ENCODE results near the gene TMEM95.

Gene TMEM95

GRCh38 chr17:7354262-7354843 is 603 bp upstream of the TMEM95 start:
- in situ Hi-C loops (cut with HindIII; ENCODE audit: low sequenced_read_pairs) = no loop called here
- TF ChIP-seq CTCF (IDR thresholded peaks at IDR 0.05; ENCODE audit: low read depth, low read length) = no peak
- DNase-seq (ENCODE audit: low read depth, low spot score) = peak; percentile 48
- H3K4me3 ChIP-seq (ENCODE audit: low read depth, low read length) = no peak overlapping the region

GRCh38 chr17:7355573-7355972 is 617 bp downstream of the TMEM95 start:
- in situ Hi-C loops (cut with HindIII; ENCODE audit: low sequenced_read_pairs) = no loop called here
- TF ChIP-seq CTCF (IDR thresholded peaks at IDR 0.05; ENCODE audit: low read depth, low read length) = no peak

GRCh38 chr17:7356072-7356549 is 1.2 kb downstream of the TMEM95 start:
- peak; percentile 89 for TF ChIP-seq CTCF (IDR thresholded peaks at IDR 0.05; ENCODE audit: low read depth, low read length)
- in situ Hi-C loops (cut with HindIII; ENCODE audit: low sequenced_read_pairs) = no loop called here
- no peak overlapping the region for H3K4me3 ChIP-seq (ENCODE audit: low read depth, low read length)
- DNase-seq (ENCODE audit: low read depth, low spot score) = peak; percentile 56

More at GRCh38 chr17:7355573-7355972, 617 bp downstream of the TMEM95 start:
- DNase-seq (ENCODE audit: low read depth, low spot score) = no peak
- no peak overlapping the region for H3K4me3 ChIP-seq (ENCODE audit: low read depth, low read length)

- DNase-seq (ENCODE audit: low read depth, low spot score) = no peak
- TF ChIP-seq CTCF (IDR thresholded peaks at IDR 0.05; ENCODE audit: low read depth, low read length) = no peak
- in situ Hi-C loops (cut with HindIII; ENCODE audit: low sequenced_read_pairs) = no loop called here
- no peak overlapping the region for H3K4me3 ChIP-seq (ENCODE audit: low read depth, low read length)
Measured at GRCh38 chr17:7356756-7357155, 1.8 kb downstream of the TMEM95 start.

- TF ChIP-seq CTCF (IDR thresholded peaks at IDR 0.05; ENCODE audit: low read depth, low read length) = no peak
- DNase-seq (ENCODE audit: low read depth, low spot score) = no peak
- in situ Hi-C loops (cut with HindIII; ENCODE audit: low sequenced_read_pairs) = no loop called here
- H3K4me3 ChIP-seq (ENCODE audit: low read depth, low read length) = no peak overlapping the region
Measured at GRCh38 chr17:7357381-7357780, 2.4 kb downstream of the TMEM95 start.

GRCh38 chr17:7361906-7362305 is 7.0 kb downstream of the TMEM95 start:
- H3K4me3 ChIP-seq (ENCODE audit: low read depth, low read length) = no peak overlapping the region
- no peak for TF ChIP-seq CTCF (IDR thresholded peaks at IDR 0.05; ENCODE audit: low read depth, low read length)
- no peak for DNase-seq (ENCODE audit: low read depth, low spot score)
- in situ Hi-C loops (cut with HindIII; ENCODE audit: low sequenced_read_pairs) = no loop called here
